CD4-positive, alpha-beta T cell treated with Interleukin-4 for 1 hour (primary cell): Measurements from ENCODE around the gene OLFML2A.
"Not testable (repeated sequence)": the region's sequence is repeated elsewhere in the genome, so short reads cannot be mapped to it uniquely, and the experiment has no call there.

Source experiments
- DNase-seq, 2 donors: peaks; one replicate each; pipeline ENCODE4 v3.0.0-alpha.2; 2020 to 2022

The OLFML2A gene

DNA sequence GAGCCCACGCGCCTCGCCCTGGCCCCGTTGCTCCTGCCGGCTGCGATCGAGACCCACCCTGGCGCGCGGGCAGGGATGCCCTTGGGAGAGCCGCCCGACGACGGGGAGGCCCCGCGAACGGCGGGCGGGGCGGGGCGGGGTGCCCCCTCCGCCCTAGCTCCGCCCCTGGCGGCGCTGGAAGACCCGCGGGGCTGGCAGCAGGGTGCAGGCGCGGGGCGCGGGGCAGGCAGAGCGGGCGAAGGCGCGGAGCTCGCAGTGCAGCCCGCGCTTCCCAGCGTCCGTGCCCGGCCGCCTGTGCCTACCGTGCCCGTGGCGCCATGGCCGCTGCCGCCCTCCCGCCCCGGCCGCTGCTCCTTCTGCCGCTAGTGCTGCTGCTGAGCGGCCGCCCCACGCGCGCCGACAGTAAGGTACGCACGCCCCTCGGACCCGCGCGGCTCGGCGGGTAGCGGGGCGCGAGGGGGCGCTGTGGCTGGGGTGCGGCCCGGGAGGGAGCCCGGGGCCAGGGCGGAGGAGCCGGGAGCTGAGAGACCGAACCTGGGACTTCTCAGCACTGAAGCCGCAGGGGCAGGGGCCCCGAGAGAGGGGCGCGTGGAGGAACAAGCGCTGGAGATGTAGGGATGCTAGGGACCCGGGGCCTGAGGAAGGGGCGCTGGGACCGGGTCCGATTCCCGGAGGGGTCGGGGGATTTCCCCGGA is at the start of gene OLFML2A:
TSS of gene OLFML2A (plus strand) at position 180 of the 695 bp plus-strand sequence. CDS start at position 318, 138 bp downstream.
- no peak for DNase-seq

DNA sequence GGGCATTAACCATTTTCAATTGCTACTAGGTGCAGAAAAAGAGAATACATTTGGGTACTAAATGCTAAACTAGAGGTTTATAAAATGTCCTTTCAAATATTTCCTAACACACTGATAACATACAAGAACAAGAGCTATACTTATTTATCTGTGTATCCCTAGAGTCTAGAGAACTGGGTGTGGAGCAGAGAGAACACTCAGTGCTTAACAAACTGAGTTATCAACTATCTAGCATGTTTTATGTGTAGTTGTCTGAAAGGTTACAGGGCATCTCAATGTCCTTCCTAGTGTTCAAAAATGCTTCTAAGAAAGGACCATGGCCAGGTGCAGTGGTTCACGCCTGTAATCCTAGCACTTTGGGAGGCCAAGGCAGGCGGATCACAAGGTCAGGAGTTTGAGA is 46.2 kb upstream of the OLFML2A start:
- no peak for DNase-seq

DNA sequence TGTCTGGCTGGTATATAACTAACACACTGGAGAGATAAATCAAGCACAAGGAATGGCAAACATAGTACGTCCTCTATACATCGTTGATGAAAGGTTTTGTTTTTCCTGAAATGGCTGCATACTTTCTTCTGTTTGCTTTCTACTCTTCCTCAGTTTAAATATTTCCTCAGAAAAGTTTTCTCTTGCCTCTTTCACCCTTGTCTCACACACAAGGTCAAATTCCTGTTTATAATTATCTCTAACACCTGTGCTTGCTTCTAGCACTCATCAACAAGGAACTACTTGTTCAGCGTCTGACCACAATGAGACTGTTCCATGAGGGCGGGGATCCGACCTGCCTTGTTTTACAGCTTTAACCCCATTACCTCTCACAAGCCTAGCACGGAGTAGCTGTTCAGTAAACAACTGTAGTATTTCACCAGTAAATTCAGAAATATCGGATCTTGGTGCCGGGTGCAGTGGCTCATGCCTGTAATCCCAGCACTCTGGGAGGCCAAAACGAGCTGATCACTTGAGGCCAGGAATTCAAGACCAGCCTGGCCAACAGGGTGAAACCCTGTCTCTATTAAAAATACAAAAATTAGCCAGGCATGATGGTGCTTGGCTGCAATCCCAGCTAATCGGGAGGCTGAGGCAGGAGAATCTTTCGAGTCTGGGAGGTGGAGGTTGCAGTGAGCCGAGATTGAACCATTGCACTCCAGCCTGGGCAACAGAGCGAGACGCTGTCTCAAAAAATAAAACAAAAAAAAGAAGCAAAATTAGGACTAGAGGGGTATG is 42.8 kb upstream of the OLFML2A start:
- DNase-seq: no peak

DNA sequence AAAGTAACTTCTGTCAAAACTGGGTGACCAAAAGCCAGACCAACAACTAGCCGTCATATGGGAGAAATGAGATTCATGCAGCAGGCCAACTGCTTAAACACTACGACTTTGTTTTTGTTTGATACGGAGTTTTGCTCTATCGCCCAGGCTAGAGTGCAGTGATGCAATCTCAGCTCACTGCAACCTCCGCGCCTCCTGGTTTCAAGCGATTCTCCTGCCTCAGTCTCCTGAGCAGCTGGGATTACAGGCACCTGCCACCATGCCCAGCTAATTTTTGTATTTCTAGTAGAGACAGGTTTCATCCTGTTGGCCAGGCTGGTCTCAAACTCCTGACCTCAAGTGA is 42.2 kb upstream of the OLFML2A start:
- DNase-seq: not testable (repeated sequence)

DNA sequence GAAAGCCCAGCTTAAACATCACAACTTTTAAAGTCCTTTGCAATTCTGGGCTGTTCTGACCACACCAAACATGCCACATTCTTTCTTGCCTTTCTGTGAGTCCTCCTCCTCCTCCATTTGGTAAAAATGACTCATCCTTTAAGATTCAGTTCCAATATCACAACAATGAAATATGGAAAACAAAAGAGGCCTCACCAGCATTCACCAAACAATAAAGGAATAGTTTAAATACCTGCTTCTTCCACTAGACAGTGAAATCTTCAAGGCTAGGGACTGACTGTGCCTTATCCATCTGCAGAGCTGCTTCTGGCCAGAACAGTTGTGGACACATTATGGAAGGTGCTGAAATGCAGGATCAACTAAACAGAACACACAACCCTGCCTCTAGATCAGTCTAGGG is 41.8 kb upstream of the OLFML2A start:
- DNase-seq: no peak

DNA sequence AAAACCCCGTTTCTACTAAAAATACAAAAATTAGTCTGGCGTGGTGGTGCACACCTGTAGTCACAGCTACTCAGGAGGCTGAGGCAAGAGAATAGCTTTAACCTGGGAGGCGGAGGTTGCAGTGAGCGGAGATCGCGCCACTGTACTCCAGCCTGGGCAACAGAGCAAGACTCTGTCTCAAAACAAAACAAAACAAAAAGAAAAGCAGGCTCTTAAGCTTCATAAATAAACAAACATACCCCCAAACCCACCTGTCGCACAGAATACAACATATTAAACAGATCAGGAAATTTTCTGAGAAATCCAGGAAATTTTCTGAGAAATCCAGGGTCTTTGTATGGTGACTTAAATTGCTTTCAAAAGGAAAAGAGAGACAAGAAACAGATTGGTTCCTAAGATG is 38.9 kb upstream of the OLFML2A start:
- DNase-seq: not testable (repeated sequence)

DNA sequence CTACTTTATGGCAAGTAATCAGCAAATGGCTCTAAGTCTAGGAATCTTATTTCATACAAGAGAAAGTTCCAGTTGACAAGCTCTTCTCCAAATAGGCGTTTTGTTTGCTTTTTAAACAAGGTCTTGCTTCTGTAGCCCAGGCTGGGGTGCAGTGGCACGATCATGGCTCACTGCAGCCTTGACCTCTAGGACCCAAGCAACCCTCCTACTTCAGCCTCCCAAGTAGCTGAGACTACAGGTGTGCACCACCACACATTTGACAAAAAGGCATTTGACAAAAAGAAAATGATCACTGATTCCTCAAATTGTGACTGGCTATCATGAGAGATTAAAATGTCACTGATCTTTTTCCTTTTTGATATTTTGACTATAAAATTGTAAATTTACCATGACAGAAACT is 37.6 kb upstream of the OLFML2A start:
- DNase-seq: no peak

DNA sequence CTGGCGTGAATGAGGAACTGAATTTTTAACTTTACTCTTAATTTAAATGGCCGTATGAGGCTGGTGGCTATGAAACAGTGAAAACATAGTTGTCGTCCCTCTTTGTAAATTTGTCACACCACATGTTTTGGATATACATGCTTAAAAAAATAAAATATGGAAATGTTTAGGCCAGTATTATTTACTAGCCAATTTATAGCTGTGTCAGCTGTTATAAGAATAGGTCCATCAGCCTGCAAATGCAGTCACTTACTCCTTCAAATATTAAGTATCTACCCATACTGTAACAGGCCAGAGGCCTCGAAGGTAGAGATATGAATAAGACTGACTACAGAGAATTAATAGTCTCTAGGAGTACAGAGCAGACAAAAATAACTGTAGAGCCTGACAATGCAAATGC is 35.8 kb upstream of the OLFML2A start:
- DNase-seq: no peak

DNA sequence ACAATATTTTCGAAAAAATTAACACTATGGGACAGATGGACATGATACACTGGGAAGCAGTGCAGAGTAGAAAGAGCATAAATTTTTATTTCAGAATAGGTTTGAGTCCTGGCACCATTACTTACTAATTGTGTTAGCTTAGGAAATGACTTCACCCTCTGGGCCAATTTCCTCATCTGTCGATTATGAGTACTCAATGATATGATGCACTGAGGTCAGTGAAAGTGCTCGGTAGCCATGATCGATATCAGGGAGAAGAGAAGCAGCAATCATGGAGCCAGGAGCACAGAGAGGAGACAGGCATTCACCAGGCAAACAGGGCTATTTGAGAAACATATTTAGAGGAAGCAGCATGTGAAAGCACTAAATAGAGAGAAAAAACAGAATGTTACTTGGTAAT is 35.3 kb upstream of the OLFML2A start:
- no peak for DNase-seq

DNA sequence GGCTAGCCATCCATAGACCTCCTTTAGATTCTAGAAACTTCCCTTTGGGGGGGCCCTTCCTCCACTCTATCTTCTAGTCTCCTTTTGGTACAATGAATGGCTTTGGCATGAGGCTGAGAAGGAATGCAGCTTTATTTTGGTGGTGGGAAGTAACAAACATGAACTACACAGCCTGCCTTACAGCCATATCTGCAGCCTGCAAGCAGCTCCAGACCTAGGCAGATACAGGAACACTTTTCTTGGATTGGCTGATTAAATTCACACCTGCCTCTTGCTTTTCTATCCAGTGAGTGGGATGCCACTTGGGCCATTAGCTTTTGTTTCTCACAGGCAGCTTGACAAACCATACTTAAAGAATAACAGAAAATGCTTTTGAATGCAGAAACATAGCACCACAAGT is 34.0 kb upstream of the OLFML2A start:
- no peak for DNase-seq

DNA sequence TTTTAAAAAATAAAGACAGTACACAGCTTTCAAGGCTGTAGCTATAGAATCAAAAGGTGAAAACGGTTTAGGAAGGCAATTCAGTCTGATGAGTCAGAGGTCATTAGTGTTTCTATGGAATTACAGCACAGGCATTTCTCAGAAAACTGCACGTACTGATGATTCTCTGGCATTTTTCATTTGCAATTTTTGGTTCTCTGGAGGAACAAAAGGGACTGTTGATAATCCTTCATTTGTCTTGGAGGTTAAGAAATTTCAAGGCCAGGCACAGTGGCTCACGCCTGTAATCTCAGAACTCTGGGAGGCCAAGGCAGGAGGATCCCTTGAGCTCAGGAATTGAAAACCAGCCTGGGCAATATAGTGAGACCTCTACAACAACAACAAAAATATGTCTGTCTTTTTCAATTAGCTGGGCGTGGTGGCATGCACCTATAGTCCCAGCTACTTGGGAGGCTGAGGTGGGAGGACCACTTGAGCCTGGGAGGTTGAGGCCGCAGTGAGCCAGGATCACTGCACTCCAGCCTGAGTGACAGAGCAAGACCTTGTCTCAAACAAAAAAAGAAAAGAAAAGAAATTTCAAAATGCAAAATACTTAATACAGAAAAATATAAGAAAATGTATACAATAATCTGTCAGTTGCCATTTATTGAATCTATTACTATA is 33.1 kb upstream of the OLFML2A start:
- no peak for DNase-seq

DNA sequence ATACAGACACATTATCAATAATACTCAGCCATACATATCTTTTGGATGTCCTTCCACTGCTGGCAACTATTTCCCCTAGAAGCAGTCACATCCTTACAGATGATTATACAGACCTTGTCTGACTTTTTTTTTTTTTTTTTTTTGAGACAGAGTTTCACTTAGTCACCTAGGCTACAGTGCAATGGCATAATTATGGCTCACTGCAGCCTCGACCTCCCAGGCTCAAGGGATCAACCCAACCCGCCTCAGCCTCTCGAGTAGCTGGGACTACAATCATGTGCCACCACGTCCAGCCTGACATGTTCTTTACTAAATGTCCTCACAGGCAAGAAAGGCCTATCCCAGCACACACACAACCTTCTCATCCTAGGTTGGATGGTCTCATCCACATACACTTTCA is 29.9 kb upstream of the OLFML2A start:
- no peak for DNase-seq

DNA sequence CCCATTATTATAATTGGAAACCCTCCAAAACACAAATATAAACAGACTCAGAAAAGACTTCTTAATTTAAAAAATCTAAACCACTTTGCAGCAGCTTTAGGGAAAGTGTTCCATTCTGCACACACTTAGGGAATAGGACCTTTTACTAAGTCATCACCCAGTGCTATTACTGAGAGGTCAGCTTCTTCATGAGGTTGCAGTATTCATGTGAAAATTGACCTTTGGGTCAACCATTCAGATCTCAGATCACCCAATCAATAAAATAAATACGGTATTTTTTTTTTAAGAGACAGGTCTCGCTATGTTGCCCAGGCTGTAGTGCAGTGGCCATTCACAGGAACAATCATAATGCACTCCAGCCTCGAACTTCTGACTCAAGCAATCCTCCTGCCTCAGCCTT is 27.6 kb upstream of the OLFML2A start:
- no peak for DNase-seq

DNA sequence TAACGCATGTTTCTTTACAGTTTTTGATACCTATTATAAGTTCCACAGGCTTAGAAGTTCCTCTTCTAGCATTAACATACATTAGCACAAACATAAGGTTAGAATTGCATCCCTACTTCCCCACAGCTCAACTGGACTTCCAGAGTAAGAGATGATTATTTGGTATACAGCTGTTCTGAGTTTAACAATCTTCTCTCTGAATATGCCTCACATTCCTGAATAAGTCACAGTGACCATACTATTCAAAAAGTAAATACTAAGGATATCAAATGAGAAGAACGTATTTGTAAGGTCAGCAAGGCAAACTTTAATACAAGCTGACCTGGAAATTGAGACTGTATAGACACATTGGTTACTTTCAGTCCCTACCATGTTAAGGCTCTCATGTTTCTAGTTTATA is 27.2 kb upstream of the OLFML2A start:
- DNase-seq: no peak

DNA sequence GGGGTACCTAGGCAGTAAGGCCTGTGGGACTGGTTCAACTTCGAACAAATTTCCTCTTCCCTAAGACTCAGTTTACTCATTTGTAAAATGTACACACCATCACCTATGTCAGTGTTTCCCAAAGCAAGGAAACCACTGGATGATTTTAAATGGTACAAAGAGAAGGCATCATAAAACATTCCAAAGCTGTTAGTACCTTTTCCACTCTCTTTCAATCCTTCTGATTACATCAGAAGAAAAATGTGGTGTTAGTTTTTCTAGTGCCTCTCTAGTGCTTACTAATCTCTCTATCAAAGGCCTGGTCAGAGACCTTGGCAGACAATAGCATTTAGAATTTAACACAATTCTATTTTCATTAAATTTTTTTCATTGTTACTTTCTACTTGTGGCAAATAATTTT is 24.0 kb upstream of the OLFML2A start:
- DNase-seq: no peak

DNA sequence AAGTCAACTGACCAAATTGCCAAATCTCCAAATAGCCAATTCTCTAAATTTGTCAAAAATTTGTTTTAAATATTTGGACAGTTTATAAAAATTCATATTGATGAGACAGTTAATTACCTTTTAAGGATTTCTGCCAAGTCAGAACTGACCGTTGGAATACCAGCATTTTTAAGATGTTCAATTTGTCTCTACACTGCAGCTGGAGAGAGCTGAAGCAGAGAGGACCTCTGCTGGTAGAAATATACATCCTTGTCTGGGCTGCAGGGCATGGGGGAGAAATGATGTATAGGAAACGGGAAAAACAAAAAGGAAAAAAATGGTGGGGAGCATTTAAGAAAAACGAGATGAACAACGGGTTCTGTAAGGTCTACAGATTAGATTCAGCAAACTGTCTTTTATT is 22.6 kb upstream of the OLFML2A start:
- no peak for DNase-seq

DNA sequence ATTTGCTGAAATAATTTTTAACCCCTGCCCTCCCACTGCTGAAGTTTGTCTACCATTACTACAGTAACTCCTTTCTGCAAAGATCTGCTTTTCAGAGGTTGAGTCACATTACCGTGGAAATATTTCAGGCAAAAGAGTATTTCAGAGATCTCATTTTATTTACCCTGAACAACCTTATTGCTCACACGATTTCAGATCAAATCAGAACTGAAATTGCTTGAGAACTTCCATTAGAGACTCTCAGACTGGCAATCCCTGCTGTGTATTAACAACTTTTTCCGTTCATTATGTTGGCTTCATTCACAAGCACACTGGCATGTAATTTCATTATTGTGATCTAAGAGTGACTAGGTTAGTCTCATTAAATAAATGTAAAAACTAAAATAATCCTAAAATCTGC is 21.9 kb upstream of the OLFML2A start:
- DNase-seq: no peak

DNA sequence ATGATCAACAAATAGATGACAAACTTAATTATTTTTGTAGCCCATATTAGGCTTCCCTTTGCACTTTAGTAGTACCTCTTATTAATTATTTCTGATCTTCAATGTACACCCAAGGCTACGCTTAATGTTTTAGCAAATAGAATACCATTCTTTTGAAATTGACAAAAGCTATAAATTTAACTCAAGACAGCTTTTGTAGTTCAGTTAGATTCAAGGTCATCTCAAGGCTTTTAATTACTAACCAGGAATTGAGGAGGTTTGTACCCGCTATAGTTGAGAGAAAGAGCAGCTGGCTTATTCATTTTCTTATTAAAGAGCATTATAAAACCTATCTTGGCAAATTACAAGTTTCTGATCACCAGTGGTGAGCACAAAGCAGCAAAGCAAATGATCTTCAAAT is 20.9 kb upstream of the OLFML2A start:
- no peak for DNase-seq

DNA sequence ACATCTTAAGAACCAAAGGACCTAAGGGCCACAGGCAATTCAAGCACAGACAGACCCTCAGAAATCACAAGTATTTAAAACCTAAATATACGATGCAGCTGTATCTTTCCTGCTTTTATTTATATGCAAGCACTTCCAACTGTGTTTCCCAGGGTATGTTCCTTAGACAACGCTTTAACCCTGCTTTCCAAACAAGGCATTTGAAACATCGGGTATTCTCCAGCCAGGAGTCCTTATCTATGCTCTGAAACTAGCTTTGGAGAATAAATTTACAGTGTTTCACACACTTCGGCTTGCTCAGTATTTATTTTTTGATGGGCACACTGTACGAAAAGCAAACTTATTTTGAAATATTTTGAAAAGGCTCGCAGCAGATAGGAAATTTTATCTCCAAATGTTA is 19.3 kb upstream of the OLFML2A start:
- DNase-seq: no peak

DNA sequence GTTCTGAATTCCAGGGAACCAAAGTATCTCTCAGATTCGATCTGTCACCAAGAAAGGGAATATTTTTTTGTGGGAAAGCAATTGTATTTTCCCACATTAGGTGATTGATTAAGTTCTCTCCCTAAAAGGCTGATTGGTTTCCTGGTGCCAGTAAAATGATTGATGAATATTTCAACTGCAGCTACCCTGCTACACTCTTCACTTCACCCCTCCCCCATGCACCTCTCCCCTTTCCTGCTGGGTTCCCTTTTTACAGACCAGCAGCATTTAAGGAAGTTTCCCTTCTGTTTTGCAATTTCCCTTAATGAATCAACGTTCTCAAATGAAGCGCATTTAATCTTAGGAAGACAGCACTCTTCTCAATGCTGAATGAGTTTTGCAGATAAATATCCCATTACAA is 18.9 kb upstream of the OLFML2A start:
- peak in 1 of 2 donors; percentile 28 for DNase-seq

DNA sequence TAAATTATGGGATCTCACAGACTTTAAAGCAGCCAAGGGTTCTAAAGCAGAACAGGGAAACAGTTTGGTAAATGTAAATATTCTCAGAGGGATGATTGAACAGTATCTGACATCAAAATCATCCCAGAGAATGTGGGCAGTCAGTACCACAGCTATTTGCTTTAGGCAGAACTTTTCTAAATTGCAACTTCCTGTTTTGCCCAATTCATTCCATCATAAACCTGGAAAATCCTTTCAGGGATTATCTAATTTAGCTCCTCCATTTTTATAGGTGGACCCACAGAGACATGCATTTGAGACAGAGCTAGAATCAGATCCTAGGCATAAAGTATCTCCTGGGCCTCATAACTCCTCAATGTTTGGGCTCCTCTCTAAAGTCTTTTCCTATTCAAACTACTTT is 18.2 kb upstream of the OLFML2A start:
- no peak for DNase-seq

DNA sequence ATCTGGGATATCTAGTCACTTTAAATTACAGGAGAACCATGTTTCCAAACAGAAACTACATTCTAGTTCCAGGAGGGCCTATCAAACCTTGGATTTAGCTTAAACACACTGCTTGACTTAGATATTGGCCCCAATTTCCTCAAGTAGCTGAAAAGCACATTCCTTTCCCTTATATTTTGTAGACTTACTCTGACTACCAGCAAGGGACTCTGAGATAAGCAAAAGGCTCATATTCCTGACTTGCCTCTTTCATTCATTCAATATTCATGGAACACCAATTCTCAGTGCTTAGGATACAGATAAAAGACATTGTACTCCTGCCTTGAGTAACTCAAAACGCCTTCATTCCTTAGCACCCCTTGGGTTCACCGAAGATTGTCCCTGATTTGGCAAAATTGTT is 17.6 kb upstream of the OLFML2A start:
- no peak for DNase-seq

DNA sequence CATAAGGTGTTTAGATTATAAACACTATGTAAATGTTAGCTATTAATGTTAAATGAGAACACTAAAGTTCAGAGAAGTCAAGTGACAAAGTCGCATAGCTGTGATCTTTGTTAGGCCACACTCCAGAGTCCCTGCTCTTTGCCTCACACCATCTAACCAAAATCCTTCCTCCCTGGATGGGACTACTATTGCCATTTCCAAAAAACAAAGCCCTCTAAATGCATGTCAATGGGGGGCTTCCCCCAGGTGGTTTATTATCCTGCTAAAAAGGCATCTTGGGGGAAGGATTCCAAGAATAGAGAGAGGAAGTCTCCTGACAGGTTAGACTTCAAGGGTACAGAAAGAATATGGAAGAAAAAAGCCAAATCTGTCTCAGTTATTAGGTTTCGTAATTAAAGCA is 16.2 kb upstream of the OLFML2A start:
- no peak for DNase-seq

DNA sequence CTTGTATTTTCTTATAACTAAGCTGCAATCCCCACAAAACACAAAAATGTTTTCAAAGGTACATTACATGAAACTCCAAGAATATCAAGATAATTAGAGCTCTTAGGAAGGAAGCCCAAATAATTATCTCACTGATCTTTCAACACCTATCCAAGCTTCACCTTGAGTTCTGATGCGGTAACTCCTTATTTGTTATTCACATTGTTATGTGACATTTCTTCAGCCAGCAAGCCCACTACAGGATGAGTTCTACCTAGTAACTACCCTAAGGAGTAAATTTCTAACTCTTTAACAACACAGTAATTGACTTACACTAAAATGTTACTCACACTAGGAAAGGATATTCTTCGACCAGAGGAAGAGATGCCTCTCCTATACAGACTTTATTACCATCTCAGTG is 15.7 kb upstream of the OLFML2A start:
- no peak for DNase-seq
